HT1080 (cell line): Measurements from ENCODE around the gene THSD1. TPM values are rescaled to one million over a fixed set of nuclear protein-coding genes. Genes with fewer than 3 reads are reported as not detected.

ENCODE experiments used
- DNase-seq: peaks from one replicate; pipeline ENCODE4 v3.0.0-alpha.2; 2015; ENCODE audit warnings: low read depth
- polyA plus RNA-seq, 2 experiments: library from polyadenylated mRNA; depleted of rRNA; stranded (reverse); fragments of >200 nt; gene quantifications; 2 replicates each; pipeline ENCODE4 v1.2.3, GENCODE V29; 2015
- total RNA-seq: library from RNA; depleted of rRNA; stranded (reverse); fragments of >200 nt; shearing (Covaris generic); gene quantifications from 2 replicates; pipeline ENCODE4 v1.2.3, GENCODE V29; 2014; rRNA removed

THSD1 gene, protein sequence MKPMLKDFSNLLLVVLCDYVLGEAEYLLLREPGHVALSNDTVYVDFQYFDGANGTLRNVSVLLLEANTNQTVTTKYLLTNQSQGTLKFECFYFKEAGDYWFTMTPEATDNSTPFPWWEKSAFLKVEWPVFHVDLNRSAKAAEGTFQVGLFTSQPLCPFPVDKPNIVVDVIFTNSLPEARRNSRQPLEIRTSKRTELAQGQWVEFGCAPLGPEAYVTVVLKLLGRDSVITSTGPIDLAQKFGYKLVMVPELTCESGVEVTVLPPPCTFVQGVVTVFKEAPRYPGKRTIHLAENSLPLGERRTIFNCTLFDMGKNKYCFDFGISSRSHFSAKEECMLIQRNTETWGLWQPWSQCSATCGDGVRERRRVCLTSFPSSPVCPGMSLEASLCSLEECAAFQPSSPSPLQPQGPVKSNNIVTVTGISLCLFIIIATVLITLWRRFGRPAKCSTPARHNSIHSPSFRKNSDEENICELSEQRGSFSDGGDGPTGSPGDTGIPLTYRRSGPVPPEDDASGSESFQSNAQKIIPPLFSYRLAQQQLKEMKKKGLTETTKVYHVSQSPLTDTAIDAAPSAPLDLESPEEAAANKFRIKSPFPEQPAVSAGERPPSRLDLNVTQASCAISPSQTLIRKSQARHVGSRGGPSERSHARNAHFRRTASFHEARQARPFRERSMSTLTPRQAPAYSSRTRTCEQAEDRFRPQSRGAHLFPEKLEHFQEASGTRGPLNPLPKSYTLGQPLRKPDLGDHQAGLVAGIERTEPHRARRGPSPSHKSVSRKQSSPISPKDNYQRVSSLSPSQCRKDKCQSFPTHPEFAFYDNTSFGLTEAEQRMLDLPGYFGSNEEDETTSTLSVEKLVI
- 11.9 and 13.4 TPM in 2 replicates for total RNA-seq
- polyA plus RNA-seq (2015; cell fraction: cytosol; rRNA removed), result 10.6 and 10.8 TPM in 2 replicates
- polyA plus RNA-seq (2015; cell fraction: nucleus; rRNA removed), result 15.5 and 16.0 TPM in 2 replicates

DNA sequence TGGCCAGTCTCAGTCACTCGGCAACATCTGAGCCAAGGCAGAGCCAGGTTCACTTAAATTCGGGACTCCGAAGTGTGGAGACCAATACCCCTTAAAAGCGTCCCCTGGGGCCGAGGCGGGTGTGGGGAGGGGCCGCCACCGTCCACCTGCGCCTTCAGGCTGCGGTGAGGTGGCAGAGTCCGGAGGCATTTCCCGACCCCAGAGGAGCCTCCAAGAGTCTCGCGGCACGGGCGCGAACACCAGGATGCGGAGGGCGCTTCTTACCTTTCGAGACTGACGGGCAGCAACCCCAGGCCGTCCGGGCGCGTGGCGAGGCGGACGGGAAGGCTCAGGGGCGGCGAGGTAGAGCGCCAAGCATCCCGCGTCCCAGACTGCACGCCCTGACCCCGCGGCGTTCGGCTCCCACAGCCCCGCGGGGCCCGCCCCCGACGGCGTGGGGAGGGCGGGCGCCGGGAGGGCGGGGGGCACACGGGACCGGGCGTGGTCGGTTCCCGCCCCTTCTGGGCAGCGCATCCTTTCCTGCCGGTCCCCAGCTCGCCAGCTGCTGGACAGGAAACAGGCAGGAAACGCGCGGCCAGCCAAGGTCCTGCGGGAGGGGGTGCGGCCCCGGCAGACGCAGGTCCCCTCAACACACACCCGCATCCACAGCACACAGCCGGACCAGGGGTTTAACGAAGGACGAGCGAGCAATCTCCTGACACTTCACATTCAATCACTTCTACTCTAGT lies at the start of gene THSD1:
Gene THSD1 (minus strand): TSS at position 406 of the 728 bp plus-strand sequence. CDS start 3,572 bp downstream, outside the sequence.
- peak; percentile 67 for DNase-seq

DNA sequence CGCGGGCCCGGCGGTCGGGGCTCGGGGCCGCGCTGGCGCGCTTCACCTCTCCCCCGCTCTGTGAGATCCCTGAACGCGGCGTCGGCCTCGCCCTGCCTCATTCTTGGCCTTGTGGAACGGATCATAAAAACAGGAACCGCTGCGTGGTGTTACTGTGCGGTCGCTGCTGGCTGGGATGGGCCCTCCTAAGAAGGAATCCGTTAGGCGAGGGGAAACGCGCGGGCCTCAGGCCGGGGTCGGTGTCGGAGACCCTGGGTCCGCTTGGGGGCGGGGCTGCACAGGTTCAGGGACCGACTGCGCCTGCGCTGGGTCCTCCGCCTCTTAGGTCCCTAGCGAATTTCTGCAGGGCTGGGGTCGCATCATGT lies 49.7 kb upstream of the THSD1 start:
- no peak for DNase-seq

DNA sequence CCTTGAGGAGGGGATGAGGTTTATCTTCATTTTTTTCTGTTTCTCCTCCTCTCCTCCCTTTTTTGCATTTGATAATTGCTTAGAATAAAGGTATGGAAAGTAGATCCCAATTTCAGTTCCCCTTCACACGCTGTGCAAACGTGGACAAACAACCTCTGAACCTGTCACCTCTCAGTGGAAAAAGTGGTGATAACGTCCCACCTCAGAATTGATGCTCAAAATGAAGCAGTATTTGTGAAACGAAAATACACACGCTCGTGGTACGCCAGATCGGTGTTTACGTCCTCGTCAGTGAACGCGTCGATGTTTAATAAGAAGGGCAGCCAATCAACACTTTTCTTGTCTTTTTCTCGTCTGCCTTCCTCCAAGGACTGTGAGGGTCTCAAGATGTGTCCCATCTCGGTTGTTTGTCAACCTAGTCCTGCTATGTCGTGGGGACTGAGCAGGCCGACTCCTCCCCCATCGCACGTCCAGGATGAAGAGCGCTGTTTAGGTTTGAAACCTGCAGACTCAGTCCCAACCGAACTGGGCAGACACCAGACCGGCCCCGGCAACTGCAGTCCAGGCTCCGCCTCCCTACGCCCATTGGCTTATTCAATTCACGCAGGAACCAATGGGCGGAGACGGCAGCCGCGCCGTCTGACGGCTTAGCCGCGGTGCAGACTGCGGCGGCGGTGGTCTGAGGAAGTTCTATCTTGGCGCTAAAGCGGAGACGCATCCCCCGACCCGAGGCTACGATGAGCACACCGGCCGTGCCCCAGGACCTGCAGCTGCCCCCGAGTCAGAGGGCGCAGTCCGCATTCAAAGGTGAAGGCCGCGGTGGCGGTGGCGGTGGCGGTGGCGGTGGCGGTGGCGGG lies 49.1 kb upstream of the THSD1 start, which contains the start of gene CKAP2:
Gene CKAP2 (plus strand): TSS at position 659 of the 857 bp plus-strand sequence. CDS start 79 bp downstream, at position 738.
- DNase-seq, result peak; percentile 95

DNA sequence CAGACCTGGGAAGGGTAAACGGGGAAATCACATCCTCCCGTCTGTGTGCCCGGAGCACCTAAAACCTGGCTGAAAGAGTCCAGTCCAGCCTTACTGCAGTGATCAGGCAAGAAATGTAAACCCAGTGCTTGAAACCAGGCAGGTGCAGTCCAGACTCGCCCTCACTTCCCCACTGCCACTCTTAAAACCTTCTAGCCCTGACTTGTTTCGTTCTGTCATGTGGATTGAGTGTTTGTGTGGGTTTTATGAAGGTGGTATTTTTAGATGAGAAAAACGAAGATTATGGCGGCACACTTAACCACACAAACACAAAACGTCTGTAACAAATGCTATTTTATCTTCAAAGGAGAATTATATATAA lies 48.5 kb upstream of the THSD1 start:
- peak; percentile 34 for DNase-seq

DNA sequence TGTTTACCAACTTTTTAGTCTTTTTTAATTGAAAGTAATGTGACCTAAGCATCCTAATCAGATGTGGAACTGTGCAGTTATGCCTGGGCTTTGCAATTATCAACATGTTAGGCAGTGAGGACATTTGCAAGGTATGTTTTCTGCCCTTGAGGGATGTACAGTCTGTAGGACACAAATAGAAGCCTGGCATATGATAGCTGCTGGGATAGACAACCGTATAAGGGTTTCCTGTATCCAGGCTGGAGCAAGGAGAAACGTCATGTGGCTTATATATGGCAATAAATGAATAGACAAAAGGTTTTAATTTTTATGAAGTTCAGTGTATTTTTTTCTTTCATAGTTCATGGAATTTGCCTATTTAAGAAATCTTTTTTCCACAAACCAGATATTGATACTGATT lies 46.5 kb upstream of the THSD1 start:
- DNase-seq, result no peak

DNA sequence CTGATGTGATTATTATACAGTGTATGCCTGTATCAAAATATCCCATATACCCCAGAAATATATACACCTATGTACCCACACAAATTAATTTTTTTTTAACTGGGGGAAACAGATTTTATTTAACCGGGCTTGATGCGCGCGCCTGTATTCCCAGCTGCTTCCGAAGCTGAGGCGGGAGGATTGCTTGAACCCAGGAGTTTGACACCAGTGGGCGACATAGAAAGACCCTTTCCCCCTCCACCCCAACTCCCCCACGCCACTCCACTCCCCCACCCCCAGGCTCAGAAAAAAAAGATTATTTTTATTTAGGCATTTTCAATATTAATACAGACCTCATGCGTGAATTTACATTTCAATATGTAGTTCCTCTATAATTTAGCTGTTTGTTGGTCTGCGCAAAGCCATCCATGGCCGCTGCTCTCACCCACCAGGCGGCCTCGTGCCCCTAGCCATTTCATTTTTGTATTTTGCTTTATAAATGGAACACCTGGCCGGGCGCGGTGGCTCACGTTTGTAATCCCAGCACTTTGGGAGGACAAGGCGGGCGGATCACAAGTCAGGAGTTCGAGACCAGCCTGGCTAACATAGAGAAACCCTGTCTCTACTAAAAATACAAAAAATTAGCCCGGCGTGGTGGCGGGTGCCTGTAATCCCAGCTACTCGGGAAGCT lies 45.3 kb upstream of the THSD1 start:
- DNase-seq, result no peak

DNA sequence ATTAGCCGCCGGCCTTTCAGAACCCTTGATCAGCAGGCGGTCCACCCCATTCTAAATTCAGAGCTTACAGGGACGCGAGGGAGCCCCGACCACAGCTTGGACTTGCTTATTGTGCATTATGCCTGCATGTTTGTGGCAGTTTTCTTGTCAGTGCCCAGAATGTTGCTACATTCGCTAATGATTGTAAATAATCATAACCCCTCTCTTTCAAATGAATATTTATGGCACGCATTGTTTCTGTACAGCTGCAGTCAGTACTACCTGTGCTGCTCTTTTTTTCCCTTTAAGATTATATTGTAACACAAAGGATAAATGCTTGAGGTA lies 44.8 kb upstream of the THSD1 start:
- DNase-seq, result no peak

DNA sequence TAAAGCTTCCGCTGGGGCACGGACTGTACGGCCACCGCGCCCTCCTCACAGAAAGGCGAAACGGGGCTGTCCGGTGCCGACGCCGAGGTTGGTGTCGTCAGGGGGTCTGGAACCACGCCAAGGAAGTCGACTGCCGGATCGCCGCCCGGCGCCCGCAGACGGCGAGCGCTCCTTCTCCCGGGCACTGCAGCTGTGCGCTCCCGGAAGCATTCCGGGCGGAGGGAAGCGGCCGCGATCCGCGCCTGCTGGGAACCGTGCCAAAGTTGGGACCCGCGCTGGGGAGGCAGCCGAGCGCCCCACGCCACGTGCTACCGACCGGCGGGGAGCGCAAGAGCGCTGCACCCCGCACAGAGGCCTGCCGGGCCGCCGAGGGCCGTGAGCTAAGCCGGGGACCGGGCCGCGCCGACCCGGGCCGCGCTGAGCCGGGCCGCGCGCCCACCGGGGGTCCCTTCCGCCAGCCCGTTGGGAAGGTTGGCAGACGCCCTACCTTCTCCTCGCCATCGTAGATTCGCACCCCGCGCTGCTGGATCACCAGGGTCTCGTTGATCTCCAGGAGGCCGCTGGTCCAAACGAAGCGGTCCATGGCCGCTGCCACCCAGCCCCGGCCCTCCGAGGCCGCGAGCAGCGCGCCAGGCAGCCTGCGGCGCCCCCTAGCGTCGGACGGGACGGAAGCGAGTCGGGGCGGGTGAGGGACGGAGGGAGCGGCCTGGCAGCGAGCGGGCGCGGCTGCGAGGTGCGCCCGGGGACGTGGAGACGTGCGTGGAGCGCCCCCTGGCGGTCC lies 44.2 kb upstream of the THSD1 start, which contains the start of gene VPS36:
Gene VPS36 (minus strand): TSS at position 623 of the 781 bp plus-strand sequence. CDS start 40 bp downstream, at position 583.
- DNase-seq, result peak; percentile 91

DNA sequence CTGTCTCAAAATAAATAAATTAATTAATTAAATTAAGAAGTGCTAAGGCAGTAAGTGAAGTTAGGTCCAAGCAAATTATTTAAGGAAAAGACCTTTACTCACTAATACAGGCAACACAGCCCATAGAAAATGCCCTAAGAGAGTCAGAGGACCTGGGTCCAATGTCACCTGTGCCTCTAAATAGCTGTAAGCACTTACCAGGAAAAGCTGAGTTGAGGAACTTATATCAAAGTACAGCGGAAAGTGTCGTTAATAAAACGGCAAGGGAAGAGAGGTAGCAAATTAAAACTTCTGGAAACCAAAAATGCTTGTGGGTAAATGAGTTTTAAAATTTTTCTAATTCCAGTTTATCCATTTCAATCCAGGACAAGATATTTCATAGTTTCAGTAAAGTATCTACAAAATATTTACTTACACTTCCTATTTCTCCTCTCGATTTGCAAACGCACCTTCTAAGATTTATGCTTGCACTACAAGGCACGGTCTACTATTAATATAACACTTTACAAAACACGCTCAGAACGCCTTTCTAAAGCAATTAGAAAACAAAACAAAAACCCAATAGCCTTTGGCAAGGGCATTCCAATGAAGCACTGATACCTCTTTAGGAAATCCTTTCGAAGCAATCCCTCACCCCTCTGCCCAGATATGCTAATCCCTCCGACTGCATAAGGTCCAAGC lies 43.5 kb upstream of the THSD1 start:
- DNase-seq, result no peak

DNA sequence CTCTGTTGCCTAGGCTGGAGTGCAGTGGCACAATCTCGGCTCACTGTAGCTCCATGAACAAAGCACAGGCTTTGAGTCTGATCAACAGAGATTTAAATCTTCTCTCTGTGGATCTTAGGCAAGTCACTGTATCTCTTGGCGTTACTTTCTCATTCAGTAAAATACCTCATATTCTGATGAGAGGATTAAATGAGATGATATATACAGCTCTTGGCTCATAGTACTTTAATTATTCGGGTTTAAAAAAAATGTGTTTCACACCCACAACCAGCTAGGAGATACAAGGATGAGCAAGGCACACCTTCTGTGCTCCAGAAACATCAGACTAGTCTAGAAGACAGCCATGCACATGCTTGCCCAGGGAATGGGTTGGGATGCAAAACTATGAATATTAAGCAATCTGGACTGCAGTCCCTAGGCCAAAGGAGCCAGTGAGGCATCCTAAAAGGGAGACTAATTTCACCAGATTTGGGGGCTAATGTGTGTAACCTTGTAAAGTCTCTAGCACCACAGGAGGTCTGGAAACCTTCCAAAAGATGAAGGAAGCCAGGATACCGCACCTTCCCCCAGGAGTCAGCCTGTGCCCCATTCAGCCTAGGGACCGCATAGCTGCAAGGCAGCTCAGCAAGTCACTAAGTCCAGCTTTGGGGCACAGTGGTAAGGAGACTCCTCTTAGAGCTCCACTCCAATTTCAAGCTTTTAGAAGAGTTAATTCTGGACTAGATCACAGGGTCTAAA lies 42.0 kb upstream of the THSD1 start:
- no peak for DNase-seq

DNA sequence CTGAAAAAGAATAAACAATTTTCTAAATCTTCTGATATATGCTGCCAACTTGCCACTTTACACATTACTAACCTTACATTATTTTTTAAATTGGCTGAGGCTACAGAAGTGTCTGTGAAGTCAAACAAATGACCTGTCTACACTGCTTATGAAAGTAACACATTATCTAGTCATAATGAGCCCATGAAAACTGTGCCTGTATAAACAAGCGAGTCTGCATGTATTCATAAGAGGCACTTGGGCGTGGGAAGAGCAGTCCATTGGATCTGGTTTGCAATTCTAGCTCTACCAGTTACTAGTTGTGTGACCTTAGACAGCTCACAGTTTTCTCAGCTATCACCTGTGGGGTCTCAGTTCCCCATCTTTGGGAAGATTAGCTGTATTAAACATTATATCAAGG lies 41.4 kb upstream of the THSD1 start:
- DNase-seq, result no peak

DNA sequence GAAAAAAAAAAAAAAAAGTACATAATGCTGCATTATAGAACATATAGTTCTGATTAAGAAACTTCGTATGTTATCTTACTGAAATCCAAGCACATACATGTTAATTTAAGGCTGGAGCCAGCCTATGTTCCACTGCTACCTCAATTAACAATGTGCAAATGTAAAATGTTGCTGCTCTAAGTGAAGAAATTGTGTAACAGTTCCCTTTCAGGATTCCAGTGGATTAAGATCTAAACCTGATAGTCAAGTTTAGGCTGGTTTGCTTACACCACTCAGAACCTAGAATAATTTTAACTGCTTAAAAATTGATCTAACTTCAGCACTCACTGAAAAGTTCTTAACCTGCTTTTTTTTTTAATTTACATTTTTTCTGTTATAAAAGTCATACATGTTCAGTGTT lies 40.3 kb upstream of the THSD1 start:
- DNase-seq, result no peak

DNA sequence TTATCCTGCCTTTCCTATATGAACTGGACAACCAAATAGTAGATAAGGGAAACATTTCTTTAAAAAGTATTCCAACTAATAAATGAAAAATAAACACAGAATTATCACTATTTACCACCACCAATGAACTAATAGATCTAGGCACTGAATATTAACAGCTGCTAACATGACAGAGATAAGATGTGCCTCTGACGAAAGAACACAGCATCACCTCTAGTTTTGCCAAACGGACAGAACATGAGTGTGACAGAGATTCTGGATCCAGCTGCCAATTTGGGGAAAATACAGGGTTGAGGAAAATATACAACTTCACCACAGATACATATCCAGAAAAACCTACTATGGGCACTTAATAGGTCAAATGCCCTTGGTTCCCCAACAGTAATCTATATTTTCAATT lies 26.5 kb upstream of the THSD1 start:
- no peak for DNase-seq

DNA sequence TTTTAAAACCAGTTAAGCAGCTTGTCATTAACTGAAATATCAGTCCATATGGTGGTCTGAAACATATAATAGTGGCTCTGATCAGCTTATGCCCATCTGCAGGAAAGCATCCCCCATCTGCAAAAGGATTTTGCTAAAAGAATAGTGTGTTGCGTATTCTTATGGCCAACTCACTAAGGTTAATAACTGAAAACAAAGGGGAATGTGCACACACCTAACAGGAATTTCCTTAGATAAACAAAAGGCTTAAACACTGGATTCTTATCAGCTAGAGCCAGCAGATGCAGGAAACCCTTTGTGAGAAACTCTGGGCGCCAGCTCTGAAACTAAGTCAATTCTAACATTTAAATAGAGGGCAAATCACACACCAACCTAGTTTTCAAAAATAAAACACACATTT lies 22.3 kb upstream of the THSD1 start:
- peak; percentile 78 for DNase-seq

DNA sequence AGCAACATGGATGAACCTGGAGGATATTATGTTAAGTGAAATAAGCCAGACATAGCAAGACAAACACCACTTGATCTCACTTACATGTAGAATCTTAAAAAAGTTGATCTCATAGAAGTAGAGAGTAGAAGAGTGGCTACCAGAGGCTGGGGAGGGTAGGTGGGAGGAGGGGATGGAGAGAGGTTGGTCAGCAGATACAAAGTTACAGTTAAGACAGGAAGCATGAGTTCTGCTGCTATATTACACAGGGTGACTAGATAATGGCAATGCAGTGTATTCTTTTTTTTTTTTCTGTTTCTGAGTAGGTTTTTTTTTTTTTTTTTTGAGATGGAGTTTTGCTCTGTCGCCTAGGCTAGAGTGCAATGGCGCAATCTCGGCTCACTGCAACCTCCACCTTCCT lies 15.2 kb upstream of the THSD1 start:
- peak; percentile 9 for DNase-seq

DNA sequence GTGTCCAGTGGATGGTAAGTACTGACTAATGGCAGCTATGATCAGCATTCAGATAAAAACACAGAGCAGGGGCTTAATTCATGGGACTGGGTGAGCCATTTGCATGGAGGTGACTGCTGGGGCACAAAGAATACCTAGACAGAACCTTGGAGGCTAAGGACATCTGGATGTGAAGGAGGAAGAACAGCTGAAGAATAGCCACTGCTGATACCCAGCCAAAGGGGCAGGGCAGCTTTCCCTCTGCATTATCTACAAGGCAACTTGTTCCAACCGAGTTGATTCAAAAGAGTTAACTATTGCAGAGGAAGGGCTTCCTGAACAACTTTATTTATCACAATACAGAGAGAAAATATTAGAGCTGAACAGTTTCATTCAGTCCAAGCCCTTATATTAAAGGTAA lies 13.1 kb upstream of the THSD1 start:
- DNase-seq, result no peak

DNA sequence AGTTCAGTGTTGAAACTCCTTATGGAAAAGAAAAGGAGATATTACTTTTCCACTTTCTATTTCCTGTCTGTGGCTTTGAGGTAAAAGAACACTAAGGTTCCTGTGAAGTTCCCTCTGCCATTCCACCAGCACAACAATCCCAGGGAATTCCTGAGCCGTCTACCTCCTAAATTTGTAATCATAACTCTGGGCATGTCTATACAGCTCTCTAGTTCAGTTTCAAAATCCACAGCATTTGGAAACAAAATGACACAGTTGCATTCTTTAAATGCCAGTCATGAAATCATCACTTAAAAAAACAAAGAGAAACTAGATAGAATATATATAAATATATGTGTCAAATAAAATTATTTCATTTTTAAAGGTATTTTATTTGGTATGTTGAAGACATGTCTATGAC lies 9.0 kb upstream of the THSD1 start:
- peak; percentile 54 for DNase-seq

DNA sequence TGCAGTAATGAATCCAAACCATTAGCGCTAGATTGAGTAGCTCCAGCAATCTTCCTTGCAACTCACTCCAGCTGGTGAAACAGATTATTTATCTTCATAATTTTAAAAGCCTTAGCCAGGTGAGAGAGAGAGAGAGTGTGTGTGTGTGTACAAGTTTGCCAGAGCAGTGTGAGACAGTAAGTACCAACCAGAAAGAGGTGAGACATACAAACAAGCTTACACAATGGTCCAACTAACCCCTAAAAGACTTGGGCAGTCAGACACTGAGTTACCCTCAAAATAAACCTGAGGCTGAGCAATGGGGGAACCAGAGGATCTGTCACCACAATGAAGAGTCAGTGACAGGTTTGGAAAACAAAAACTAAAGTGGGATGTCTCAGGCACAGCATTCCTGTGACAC lies 8.1 kb upstream of the THSD1 start:
- no peak for DNase-seq
